HG02678 (cell line): ENCODE results near the gene MRM2.

ENCODE experiments used
- ATAC-seq: cut with Tn5 transposase; IDR thresholded peaks from one replicate; pipeline ENCODE4 v1.9.1; 2021; ENCODE audit warnings: mild to moderate bottlenecking, moderate library complexity; ENCODE audit not compliant: unreplicated experiment

MRM2 gene

GRCh38 chr7:2241580-2242540 lies at the start of gene MRM2, which contains the start of gene NUDT1:
TSS of gene MRM2 (minus strand) at chr7:2242205. CDS start at chr7:2242169, 36 bp downstream.
TSS of gene NUDT1 (plus strand) at chr7:2242226. CDS start at chr7:2244575, 2,349 bp downstream.
- peak; percentile 77 for ATAC-seq

- no peak for ATAC-seq
These were observed 48.9 kb upstream of the MRM2 start for GRCh38 chr7:2290877-2291276.

GRCh38 chr7:2289621-2290020 lies 47.6 kb upstream of the MRM2 start:
- no peak for ATAC-seq

GRCh38 chr7:2289111-2289586 lies 47.1 kb upstream of the MRM2 start:
- no peak for ATAC-seq

- peak; percentile 80 for ATAC-seq
These were observed 46.5 kb upstream of the MRM2 start for GRCh38 chr7:2288503-2288902.

- no peak for ATAC-seq
These were observed 45.7 kb upstream of the MRM2 start for GRCh38 chr7:2287745-2288144.

GRCh38 chr7:2283074-2283473 lies 41.1 kb upstream of the MRM2 start:
- no peak for ATAC-seq

GRCh38 chr7:2282185-2282751 lies 40.3 kb upstream of the MRM2 start:
- no peak for ATAC-seq

GRCh38 chr7:2281541-2281940 lies 39.5 kb upstream of the MRM2 start:
- no peak for ATAC-seq

- ATAC-seq, result no peak
These were observed 38.4 kb upstream of the MRM2 start for GRCh38 chr7:2280424-2280823.

- ATAC-seq, result no peak
These were observed 37.9 kb upstream of the MRM2 start for GRCh38 chr7:2279896-2280295.

GRCh38 chr7:2278026-2278425 lies 36.0 kb upstream of the MRM2 start:
- ATAC-seq, result no peak

- no peak for ATAC-seq
These were observed 34.1 kb upstream of the MRM2 start for GRCh38 chr7:2276107-2276506.

GRCh38 chr7:2275101-2275500 lies 33.1 kb upstream of the MRM2 start:
- no peak for ATAC-seq

GRCh38 chr7:2274666-2275065 lies 32.7 kb upstream of the MRM2 start:
- no peak for ATAC-seq

GRCh38 chr7:2273866-2274265 lies 31.9 kb upstream of the MRM2 start:
- ATAC-seq, result no peak

GRCh38 chr7:2272031-2272430 lies 30.0 kb upstream of the MRM2 start:
- ATAC-seq, result no peak

GRCh38 chr7:2271273-2272026 lies 29.4 kb upstream of the MRM2 start:
- ATAC-seq, result no peak

- no peak for ATAC-seq
These were observed 28.5 kb upstream of the MRM2 start for GRCh38 chr7:2270495-2270894.

- ATAC-seq, result no peak
These were observed 28.0 kb upstream of the MRM2 start for GRCh38 chr7:2269991-2270460.
